ENCODE data around the gene C22orf39.

Gene C22orf39

GRCh38 chr22:19395276-19395675, 52.2 kb downstream of the C22orf39 start:
- no peak for DNase-seq
- Histone ChIP-seq H3K27me3 (no peaks in the 10 kb centered on the region), H3K9me3 (no peaks in the 10 kb centered on the region), H3K4me1 (no peaks in the 10 kb centered on the region), H3K36me3 (peaks cover 58 to 99% (median 97%) of the 10 kb centered on the region in 3 donors), H3K4me3 (no peak overlapping the region), H3K27ac (no peak overlapping the region)
- intact Hi-C loops (cut with DNase I; ENCODE audit: low total_unique reads), result no loop called here
- TF ChIP-seq CTCF (IDR thresholded peaks at IDR 0.05), result no peak

GRCh38 chr22:19394274-19395050, 53.0 kb downstream of the C22orf39 start:
- Histone ChIP-seq H3K4me3 (no peak overlapping the region), H3K9me3 (no peaks in the 10 kb centered on the region), H3K4me1 (no peaks in the 10 kb centered on the region), H3K36me3 (peaks cover 64 to 99% (median 97%) of the 10 kb centered on the region in 3 donors), H3K27ac (no peak overlapping the region), H3K27me3 (no peaks in the 10 kb centered on the region)
- DNase-seq, result no peak
- intact Hi-C loops (cut with DNase I; ENCODE audit: low total_unique reads), result no loop called here
- no peak for TF ChIP-seq CTCF (IDR thresholded peaks at IDR 0.05)

GRCh38 chr22:19393704-19394103, 53.8 kb downstream of the C22orf39 start:
- intact Hi-C loops (cut with DNase I; ENCODE audit: low total_unique reads), result no loop called here
- peaks cover 71 to 99% (median 97%) of the 10 kb centered on the region in 3 donors for H3K36me3 ChIP-seq
- DNase-seq, result no peak
- H3K4me3 ChIP-seq, result no peak overlapping the region
- no peak overlapping the region for H3K27ac ChIP-seq
- TF ChIP-seq CTCF (IDR thresholded peaks at IDR 0.05), result no peak
- no peaks in the 10 kb centered on the region for H3K9me3 ChIP-seq
- H3K4me1 ChIP-seq, result no peaks in the 10 kb centered on the region
- H3K27me3 ChIP-seq, result no peaks in the 10 kb centered on the region
